Sigmoid colon (tissue), 4 donors: Measurements from ENCODE around the gene NKX1-2.

Source experiments
- EP300 ChIP-seq, 4 donors: sonication (generic); formaldehyde crosslinking; IDR thresholded peaks; one replicate each; pipeline ENCODE4 v1.6.1; 2017; ENCODE audit warnings: antibody characterized with exemption in 4 of 4
- TF ChIP-seq, protein P1 (sequence below), 4 experiments: fragments of 450-650 bp in 3 of 4; fragments of 200-600 bp in 1 of 4; IDR thresholded peaks; one replicate each; pipeline ENCODE4 v1.5.1; 2016 to 2019; ENCODE audit warnings: antibody characterized with exemption in 4 of 4, mild to moderate bottlenecking in 3 of 4, moderate library complexity in 2 of 4

DNA sequence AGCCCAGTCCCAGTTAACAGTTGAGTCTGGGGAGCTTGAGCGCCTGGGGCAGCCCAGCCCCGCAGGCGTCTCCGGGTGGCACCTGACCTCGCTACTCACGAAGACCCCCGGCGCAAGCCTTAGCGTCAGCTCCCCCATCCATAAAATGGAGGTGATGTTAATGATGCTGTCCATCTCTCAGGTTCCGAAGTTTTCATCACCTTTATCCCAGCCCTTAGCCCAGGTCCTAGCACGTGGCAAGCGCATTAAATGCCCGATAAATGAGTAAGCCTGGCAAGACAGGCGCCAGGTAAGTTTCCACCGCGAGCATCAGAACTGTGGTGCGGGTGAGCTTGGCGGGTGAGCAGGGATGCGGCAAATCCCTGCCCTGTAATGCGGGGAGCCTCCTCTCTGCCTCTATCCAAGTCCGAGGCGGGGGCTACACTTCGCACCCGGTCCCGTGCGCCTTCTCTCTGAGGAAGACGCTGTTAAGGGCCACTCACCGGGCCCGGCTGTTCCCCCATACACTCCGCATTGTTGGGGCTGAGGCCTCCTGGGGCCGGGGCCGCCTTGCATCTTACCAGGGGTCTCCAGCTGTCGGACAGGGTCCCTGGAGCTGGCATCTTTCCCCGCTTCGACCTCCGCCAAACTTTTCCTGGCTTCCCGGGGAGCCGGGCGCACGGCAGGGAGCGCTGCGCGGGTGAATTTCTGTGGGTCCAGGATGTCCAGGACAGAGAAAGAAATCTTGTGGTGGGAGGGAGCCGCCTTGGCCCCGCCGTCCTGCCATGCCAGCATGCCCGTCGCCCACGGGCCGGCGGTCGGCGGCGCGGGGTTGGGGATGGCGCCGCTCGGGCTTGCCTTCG lies 444 bp downstream of the NKX1-2 start:
- TF ChIP-seq, protein P1, sequence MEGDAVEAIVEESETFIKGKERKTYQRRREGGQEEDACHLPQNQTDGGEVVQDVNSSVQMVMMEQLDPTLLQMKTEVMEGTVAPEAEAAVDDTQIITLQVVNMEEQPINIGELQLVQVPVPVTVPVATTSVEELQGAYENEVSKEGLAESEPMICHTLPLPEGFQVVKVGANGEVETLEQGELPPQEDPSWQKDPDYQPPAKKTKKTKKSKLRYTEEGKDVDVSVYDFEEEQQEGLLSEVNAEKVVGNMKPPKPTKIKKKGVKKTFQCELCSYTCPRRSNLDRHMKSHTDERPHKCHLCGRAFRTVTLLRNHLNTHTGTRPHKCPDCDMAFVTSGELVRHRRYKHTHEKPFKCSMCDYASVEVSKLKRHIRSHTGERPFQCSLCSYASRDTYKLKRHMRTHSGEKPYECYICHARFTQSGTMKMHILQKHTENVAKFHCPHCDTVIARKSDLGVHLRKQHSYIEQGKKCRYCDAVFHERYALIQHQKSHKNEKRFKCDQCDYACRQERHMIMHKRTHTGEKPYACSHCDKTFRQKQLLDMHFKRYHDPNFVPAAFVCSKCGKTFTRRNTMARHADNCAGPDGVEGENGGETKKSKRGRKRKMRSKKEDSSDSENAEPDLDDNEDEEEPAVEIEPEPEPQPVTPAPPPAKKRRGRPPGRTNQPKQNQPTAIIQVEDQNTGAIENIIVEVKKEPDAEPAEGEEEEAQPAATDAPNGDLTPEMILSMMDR (IDR thresholded peaks at IDR 0.05), result no peak
- TF ChIP-seq EP300 (IDR thresholded peaks at IDR 0.05), result no peak
